Airway epithelial cell (primary cell): ENCODE results near the gene PARD3. TPM values are rescaled to one million over a fixed set of nuclear protein-coding genes. Genes with fewer than 3 reads are reported as not detected.

Experiments
- total RNA-seq: library from RNA; depleted of rRNA; stranded (reverse); fragments of >200 nt; gene quantifications from 2 replicates; pipeline ENCODE4 v1.2.3, GENCODE V29; 2015

Gene PARD3
- total RNA-seq = 29.0 and 44.2 TPM in 2 replicates

GRCh38 chr10:34815185-34816084 lies at the start of gene PARD3:
Gene PARD3 (minus strand): TSS chr10:34815296. CDS start chr10:34814995, 301 bp downstream.

